Neuronal stem cell (in vitro differentiated cells): ENCODE data around the gene SLC22A16.
A peak's percentile ranks its signal among the peaks of the same experiment; 100 is the strongest.

Source experiments
- DNase-seq: peaks from one replicate; pipeline ENCODE4 v3.0.0-alpha.2; 2013; ENCODE audit warnings: low spot score
- H2AFZ ChIP-seq: one replicate; pipeline ENCODE4 v1.6.1; 2013; ENCODE audit warnings: mild to moderate bottlenecking, low read length, inconsistent platforms
- H2AK5ac ChIP-seq: 2 replicates; pipeline ENCODE4 v1.6.1; 2013; ENCODE audit warnings: low read depth, mild to moderate bottlenecking, inconsistent platforms, low read length, moderate library complexity, mixed read lengths
- H2BK120ac ChIP-seq: 2 replicates; pipeline ENCODE4 v1.6.1; 2013; ENCODE audit warnings: low read depth, mild to moderate bottlenecking, inconsistent platforms, low read length, moderate library complexity, mixed read lengths
- H2BK12ac ChIP-seq: one replicate; pipeline ENCODE4 v1.6.1; 2013; ENCODE audit warnings: low read length, inconsistent platforms
- H2BK15ac ChIP-seq: 2 replicates; pipeline ENCODE4 v1.6.1; 2013; ENCODE audit warnings: mild to moderate bottlenecking, low read length, inconsistent platforms, mixed read lengths
- H2BK5ac ChIP-seq: one replicate; pipeline ENCODE4 v1.6.1; 2013; ENCODE audit warnings: inconsistent platforms, mild to moderate bottlenecking, low read length, moderate library complexity
- H3K14ac ChIP-seq: one replicate; pipeline ENCODE4 v1.6.1; 2013; ENCODE audit warnings: low read length, inconsistent platforms
- H3K18ac ChIP-seq: 2 replicates; pipeline ENCODE4 v1.6.1; 2013; ENCODE audit warnings: low read length, inconsistent platforms
- H3K23ac ChIP-seq: 2 replicates; pipeline ENCODE4 v1.6.1; 2013; ENCODE audit warnings: low read depth, mild to moderate bottlenecking, mixed read lengths, low read length, inconsistent platforms; ENCODE audit not compliant: poor library complexity
- H3K27ac ChIP-seq: replicated peaks from 3 replicates; pipeline ENCODE4 v1.5.1; 2013; ENCODE audit warnings: low read length, inconsistent platforms
- H3K27me3 ChIP-seq, 3 experiments: 2 replicates each; pipeline ENCODE4 v1.6.1; 2013; ENCODE audit warnings: low read length in 3 of 3, mild to moderate bottlenecking in 2 of 3, inconsistent platforms in 1 of 3, low read depth in 1 of 3, mixed read lengths in 1 of 3, moderate library complexity in 1 of 3; ENCODE audit not compliant: control insufficient read depth in 3 of 3, insufficient read depth in 3 of 3
- H3K36me3 ChIP-seq, 2 donors: replicated peaks in 1 of 2; 2 replicates each; pipeline ENCODE4 v1.6.1; 2013; ENCODE audit warnings: low read length in 2 of 2; ENCODE audit not compliant: control insufficient read depth in 2 of 2, insufficient read depth in 2 of 2
- H3K4ac ChIP-seq: 2 replicates; pipeline ENCODE4 v1.6.1; 2013; ENCODE audit warnings: inconsistent platforms, mild to moderate bottlenecking, low read length, moderate library complexity
- H3K4me1 ChIP-seq, 2 donors: 1 replicate in 1 of 2; 2 replicates in 1 of 2; pipeline ENCODE4 v1.6.1; 2013; ENCODE audit warnings: low read length in 2 of 2, low read depth in 1 of 2; ENCODE audit not compliant: control insufficient read depth in 2 of 2, insufficient read depth in 1 of 2
- H3K4me2 ChIP-seq: one replicate; pipeline ENCODE4 v1.6.1; 2013; ENCODE audit warnings: mild to moderate bottlenecking, low read length, inconsistent platforms; ENCODE audit not compliant: insufficient read depth, poor library complexity, severe bottlenecking
- H3K4me3 ChIP-seq, 2 donors: 2 replicates each; pipeline ENCODE4 v1.5.1; 2013; ENCODE audit warnings: low read length in 2 of 2, mild to moderate bottlenecking in 2 of 2, inconsistent platforms in 1 of 2, moderate library complexity in 1 of 2
- H3K79me1 ChIP-seq: one replicate; pipeline ENCODE4 v1.6.1; 2013; ENCODE audit warnings: low read depth, mild to moderate bottlenecking, inconsistent platforms, low read length, moderate library complexity
- H3K9ac ChIP-seq: one replicate; pipeline ENCODE4 v1.6.1; 2013; ENCODE audit warnings: mild to moderate bottlenecking, low read depth, low read length, inconsistent platforms; ENCODE audit not compliant: poor library complexity
- H3K9me3 ChIP-seq, 2 donors: replicated peaks in 1 of 2; 2 replicates each; pipeline versions ENCODE3 to v1.6.1; 2013; ENCODE audit warnings: low read length in 2 of 2, mild to moderate bottlenecking in 2 of 2, inconsistent platforms in 1 of 2, low read depth in 1 of 2, mixed read lengths in 1 of 2, moderate library complexity in 1 of 2; ENCODE audit not compliant: control insufficient read depth in 2 of 2, insufficient read depth in 1 of 2
- H4K8ac ChIP-seq: one replicate; pipeline ENCODE4 v1.6.1; 2013; ENCODE audit warnings: low read depth, mild to moderate bottlenecking, inconsistent platforms, low read length, moderate library complexity
- H4K91ac ChIP-seq: one replicate; pipeline ENCODE4 v1.6.1; 2013; ENCODE audit warnings: low read length, low read depth, mild to moderate bottlenecking, inconsistent platforms; ENCODE audit not compliant: poor library complexity
- WGBS, 2 donors: extraction: QIAGEN DNeasy Blood & Tissue Kit; methylation state at CpG; one replicate each; pipeline ENCODE4 v1.1.7; 2013; ENCODE audit warnings: missing lambda C conversion rate in 2 of 2, mixed read lengths in 1 of 2; ENCODE audit not compliant: insufficient read length in 2 of 2, insufficient replicate concordance in 1 of 2; ENCODE audit errors: extremely low coverage in 2 of 2; 5-methylcytosine and 5-hydroxymethylcytosine counted together

The SLC22A16 gene

DNA sequence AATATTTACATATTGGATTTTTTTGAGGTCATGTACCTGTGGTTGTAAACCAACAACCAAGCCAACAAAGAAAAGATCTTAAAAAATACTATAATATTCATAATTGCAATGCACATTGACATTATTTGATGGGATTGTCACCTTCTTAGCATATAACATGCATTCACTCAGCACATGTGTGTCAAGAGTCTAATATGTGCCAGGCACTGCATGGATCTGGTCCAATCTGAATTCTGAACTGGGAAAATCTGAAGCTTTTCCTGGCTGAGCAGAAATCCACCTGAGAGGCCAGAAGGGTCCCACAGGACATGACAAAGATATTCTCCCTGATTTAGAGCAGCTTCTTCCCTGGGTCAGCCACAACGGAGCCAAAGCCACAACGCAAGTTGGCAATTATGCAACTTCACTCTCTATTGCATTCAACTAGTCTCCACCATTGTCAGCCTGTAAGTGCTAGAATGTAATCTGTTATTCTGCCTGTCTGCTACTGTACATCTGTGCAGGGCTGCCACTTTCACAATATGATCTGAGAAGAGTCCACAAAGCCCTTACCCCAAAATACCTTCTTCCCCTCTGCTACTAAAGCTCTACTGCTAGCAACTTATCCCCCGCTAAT, 44.0 kb downstream of the SLC22A16 start:
- H2AFZ ChIP-seq: no peak overlapping the region
- peaks cover 0 to 8% of the 10 kb centered on the region in 2 donors for H3K4me1 ChIP-seq
- H4K91ac ChIP-seq: no peak overlapping the region
- no peak overlapping the region for H4K8ac ChIP-seq
- H2BK120ac ChIP-seq: no peak overlapping the region
- no peaks in the 10 kb centered on the region for H3K79me1 ChIP-seq
- H3K4me3 ChIP-seq: no peak overlapping the region
- H3K23ac ChIP-seq: no peak overlapping the region
- no peak for DNase-seq
- H3K4ac ChIP-seq: no peak overlapping the region
- WGBS, 2 donors: no CpG with 5 or more reads among the region's 3 CpGs
- no peak overlapping the region for H3K18ac ChIP-seq
- no peak overlapping the region for H2BK15ac ChIP-seq
- H3K9ac ChIP-seq: no peak overlapping the region
- no peak overlapping the region for H3K14ac ChIP-seq
- peaks cover 0 to 9% (median 0%) of the 10 kb centered on the region in 3 experiments for H3K27me3 ChIP-seq
- H2BK5ac ChIP-seq: no peak overlapping the region
- H2BK12ac ChIP-seq: no peak overlapping the region
- no peak overlapping the region for H2AK5ac ChIP-seq
- H3K4me2 ChIP-seq: no peak overlapping the region
- H3K36me3 ChIP-seq: no peaks in the 10 kb centered on the region
- no peak overlapping the region for H3K27ac ChIP-seq
- H3K9me3 ChIP-seq: peaks cover 0 to 2% of the 10 kb centered on the region in 2 donors

GRCh38 chr6:110430741-110431140, 45.7 kb downstream of the SLC22A16 start:
- Histone ChIP-seq H2BK5ac (no peak overlapping the region), H3K36me3 (no peaks in the 10 kb centered on the region), H2BK15ac (no peak overlapping the region), H3K18ac (peak overlapping the region; percentile 68), H3K4me1 (peaks cover 0 to 8% of the 10 kb centered on the region in 2 donors), H3K4ac (no peak overlapping the region), H3K79me1 (no peaks in the 10 kb centered on the region), H4K8ac (no peak overlapping the region), H3K9me3 (peaks cover 0 to 2% of the 10 kb centered on the region in 2 donors), H2BK12ac (no peak overlapping the region), H3K9ac (no peak overlapping the region), H3K23ac (no peak overlapping the region), H3K27me3 (peaks cover 0 to 9% (median 0%) of the 10 kb centered on the region in 3 experiments), H3K4me2 (no peak overlapping the region), H3K27ac (no peak overlapping the region), H3K14ac (peak overlapping the region; percentile 86), H4K91ac (no peak overlapping the region), H2AFZ (no peak overlapping the region), H2AK5ac (peak overlapping the region; percentile 33), H3K4me3 (no peak overlapping the region), H2BK120ac (no peak overlapping the region)
- DNase-seq: no peak
- WGBS, 2 donors: no CpG with 5 or more reads among the region's 4 CpGs

DNA sequence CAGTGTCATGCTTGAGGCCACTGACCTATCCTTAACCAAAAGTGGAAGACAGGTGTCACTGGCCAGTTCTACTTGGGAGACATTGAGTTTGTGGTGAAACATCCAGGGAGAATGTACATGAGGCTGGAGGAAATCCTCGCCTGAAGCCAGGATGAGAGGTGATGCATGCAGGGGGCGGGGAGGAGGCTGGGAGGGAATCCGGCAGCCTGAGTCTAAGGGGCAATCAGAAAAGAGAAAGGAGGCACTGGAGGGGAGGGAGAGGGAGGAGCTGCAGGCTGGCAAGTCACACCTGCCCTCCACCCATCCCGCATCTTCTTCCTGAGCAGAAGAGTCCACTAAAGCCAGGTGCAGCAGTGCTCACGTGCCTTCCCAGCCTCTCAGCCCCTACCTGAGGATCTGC, 46.2 kb downstream of the SLC22A16 start:
- no peak for DNase-seq
- H3K27me3 ChIP-seq: peaks cover 0 to 9% (median 0%) of the 10 kb centered on the region in 3 experiments
- H3K36me3 ChIP-seq: no peaks in the 10 kb centered on the region
- H3K9ac ChIP-seq: no peak overlapping the region
- H3K4me2 ChIP-seq: no peak overlapping the region
- no peak overlapping the region for H3K23ac ChIP-seq
- no peaks in the 10 kb centered on the region for H3K79me1 ChIP-seq
- no peak overlapping the region for H3K4ac ChIP-seq
- WGBS, 2 donors: no CpG with 5 or more reads among the region's 5 CpGs
- H2BK15ac ChIP-seq: no peak overlapping the region
- H4K8ac ChIP-seq: no peak overlapping the region
- peaks cover 0 to 1% of the 10 kb centered on the region in 2 donors for H3K9me3 ChIP-seq
- no peak overlapping the region for H2BK12ac ChIP-seq
- H4K91ac ChIP-seq: no peak overlapping the region
- H2BK120ac ChIP-seq: no peak overlapping the region
- H2BK5ac ChIP-seq: no peak overlapping the region
- H3K27ac ChIP-seq: no peak overlapping the region
- H2AK5ac ChIP-seq: no peak overlapping the region
- H3K4me3 ChIP-seq: no peak overlapping the region
- no peak overlapping the region for H2AFZ ChIP-seq
- no peak overlapping the region for H3K14ac ChIP-seq
- peaks cover 0 to 8% of the 10 kb centered on the region in 2 donors for H3K4me1 ChIP-seq
- peak overlapping the region; percentile 68 for H3K18ac ChIP-seq

DNA sequence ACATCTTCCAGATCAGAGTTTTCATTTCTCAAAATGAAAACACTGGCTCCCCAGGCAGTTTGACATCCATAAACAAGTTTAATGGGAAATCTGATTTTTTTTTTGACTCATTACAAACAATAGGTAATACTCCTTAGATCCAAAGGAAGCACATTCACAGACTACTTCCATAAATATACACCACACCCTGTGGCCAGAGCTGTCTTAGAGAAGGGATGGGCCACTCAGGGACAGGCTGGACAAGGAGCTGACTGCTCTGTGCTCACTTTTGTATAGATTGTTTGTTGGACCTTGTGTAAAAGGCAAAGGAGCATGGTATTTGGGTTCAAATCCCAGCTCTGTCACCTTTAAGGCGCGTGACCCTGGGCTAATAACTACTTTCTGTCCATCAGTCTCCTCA, 48.3 kb downstream of the SLC22A16 start:
- Histone ChIP-seq H3K4me3 (no peak overlapping the region), H3K23ac (no peak overlapping the region), H3K4ac (no peak overlapping the region), H4K8ac (no peak overlapping the region), H3K9me3 (no peaks in the 10 kb centered on the region), H2BK15ac (no peak overlapping the region), H3K14ac (no peak overlapping the region), H3K4me2 (no peak overlapping the region), H3K27me3 (peaks cover 0 to 9% (median 0%) of the 10 kb centered on the region in 3 experiments), H2BK120ac (no peak overlapping the region), H2BK12ac (no peak overlapping the region), H4K91ac (no peak overlapping the region), H3K27ac (no peak overlapping the region), H3K79me1 (no peaks in the 10 kb centered on the region), H3K9ac (no peak overlapping the region), H2AFZ (no peak overlapping the region), H2AK5ac (no peak overlapping the region), H2BK5ac (no peak overlapping the region), H3K36me3 (no peaks in the 10 kb centered on the region), H3K18ac (no peak overlapping the region), H3K4me1 (peaks cover 0 to 8% of the 10 kb centered on the region in 2 donors)
- no peak for DNase-seq
- no CpG with 5 or more reads among the region's 2 CpGs for WGBS, 2 donors
